ENCODE results near the gene EIPR1.

GRCh38 chr2:3162442-3163077, 215.1 kb downstream of the EIPR1 start:
- TF ChIP-seq EZH2 (IDR thresholded peaks at IDR 0.05; ENCODE audit: low read depth, unreplicated experiment) (no peak), CTCF (conservative IDR thresholded peaks at IDR 0.05; ENCODE audit: low read depth in 2 of 2) (no peak), REST (IDR thresholded peaks at IDR 0.05; ENCODE audit: unreplicated experiment) (no peak)
